Fibroblast of upper back skin (primary cell): ENCODE data around the gene PLA2G2F.

ENCODE experiments used
- DNase-seq: peaks from one replicate; pipeline ENCODE4 v3.0.0-alpha.2; 2013

The PLA2G2F gene

DNA sequence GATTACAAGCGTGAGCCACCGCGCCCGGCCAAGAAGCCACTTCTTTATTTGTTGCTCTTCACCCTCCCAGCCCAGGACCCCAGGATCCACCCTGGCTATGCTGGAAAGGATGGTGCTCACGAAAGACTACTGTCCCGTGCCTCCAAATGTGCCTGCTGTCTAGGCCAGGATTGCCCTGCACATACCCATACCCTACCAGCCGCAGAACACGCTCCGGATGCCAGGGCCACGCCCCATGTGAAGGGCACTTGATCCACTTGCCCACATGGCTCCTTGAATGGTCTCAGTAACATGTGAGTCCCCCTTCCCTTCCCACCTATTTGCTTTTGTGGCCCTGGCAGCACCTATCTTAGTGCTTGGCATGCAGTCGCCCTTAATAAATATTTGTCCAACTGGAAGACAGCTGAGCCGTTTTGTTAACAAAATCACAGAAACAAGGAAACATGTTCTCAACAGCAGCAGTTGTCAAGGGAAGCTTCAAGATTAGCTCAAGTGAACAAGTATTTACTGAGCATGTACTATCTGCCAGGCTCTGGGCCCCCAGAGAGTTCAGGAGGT, 33.0 kb downstream of the PLA2G2F start:
- DNase-seq, result no peak

DNA sequence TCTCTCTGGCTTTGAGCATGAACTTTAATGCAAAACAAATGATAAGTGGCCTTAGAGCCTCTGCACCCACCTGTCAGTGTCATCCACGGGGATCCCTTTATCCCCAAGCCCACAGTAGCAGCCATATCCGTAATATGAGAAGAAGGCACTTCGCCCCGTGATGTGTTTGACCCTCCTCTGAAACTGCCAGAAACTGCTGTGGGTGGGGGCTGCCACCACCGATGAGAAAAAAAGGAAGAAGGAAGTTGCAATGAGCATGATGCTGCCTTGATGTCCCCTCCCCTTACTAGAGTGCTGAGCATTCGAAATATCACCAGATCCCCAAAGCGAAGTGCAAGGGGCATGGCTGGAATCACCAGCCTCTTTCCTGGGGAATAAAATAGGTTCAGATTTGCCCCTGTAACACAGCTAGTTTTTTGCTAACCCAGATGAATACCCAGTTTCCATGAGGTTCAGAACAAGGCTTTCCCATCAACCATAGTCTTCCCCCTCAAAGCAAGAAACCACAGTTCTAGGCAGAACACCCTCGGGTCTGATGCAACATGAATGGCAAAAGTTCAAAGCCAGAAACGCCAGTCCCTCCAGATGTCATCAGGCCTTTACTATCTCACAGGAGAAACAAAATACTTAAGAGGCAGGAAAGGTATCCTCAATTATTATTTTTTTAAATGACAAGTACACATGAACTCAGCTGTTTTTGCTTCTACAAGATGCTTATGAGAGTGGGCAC, 36.0 kb downstream of the PLA2G2F start:
- no peak for DNase-seq

DNA sequence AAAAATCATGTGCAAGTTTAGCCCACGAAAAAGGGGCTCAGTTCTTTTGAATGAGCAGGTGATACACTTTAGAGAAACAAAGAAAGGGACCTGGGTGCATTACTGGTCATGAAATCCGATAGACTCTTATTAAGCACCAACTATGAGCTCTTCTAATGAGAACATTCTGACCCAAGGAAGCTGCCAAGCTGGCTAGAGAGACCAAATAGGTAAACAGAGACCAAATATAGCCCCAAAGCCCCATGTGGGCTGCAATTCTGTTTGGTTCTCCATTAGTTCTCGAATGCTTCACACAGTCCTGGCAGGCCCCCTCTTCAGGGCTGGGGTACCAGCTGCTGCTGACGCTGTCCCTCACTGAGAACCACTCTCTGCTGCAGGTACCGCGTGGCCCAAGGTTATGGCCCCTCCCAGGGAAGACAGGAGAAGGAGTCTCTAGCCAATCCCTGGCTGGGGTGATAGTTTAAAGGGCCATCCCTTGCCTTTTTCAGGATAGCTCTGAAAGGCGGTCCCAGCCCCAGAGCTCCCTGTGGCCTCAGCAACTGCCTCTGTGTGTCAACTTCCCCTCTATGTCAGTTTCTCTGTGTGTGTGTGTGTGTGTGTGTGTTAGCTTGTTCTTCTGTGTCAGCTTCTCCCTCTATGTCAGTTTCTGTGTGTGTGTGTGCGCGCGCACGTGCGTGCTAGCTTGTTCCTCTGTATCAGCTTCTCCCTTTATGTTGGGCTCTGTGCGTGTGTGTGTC, 39.7 kb downstream of the PLA2G2F start:
- DNase-seq, result no peak

DNA sequence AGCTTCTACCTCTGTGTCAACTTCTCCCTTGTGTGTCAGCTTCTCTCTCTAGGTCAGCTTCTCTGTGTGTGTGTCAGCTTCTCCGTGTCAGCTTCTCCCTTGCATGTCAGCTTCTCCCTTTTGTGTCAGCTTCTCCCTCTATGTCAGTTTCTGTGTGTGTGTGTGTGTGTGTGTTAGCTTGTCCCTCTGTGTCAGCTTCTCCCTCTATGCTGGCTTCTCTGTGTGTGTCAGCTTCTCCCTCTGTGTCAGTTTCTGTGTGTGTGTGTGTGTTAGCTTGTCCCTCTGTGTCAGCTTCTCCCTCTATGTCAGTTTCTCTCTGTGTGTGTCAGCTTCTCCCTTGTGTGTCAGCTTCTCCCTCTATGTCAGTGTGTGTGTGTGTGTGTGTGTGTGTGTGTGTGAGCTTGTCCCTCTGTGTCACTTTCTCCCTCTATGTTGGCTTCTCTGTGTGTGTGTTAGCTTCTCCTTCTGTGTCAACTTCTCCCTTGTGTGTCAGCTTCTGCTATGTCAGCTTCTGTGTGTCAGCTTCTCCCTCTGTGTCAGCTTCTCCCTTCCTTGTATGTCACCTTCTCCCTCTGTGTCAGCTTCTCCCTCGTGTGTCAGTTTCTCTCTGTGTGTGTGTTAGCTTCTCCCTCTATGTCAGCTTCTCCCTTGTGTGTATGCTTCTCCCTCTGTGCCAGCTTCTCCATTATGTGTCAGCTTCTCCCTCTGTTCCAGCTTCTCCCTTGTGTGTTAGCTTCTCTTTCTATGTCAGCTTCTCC, 40.4 kb downstream of the PLA2G2F start:
- DNase-seq, result no peak

GRCh38 chr1:20180129-20180843, 41.2 kb downstream of the PLA2G2F start:
- DNase-seq, result no peak

DNA sequence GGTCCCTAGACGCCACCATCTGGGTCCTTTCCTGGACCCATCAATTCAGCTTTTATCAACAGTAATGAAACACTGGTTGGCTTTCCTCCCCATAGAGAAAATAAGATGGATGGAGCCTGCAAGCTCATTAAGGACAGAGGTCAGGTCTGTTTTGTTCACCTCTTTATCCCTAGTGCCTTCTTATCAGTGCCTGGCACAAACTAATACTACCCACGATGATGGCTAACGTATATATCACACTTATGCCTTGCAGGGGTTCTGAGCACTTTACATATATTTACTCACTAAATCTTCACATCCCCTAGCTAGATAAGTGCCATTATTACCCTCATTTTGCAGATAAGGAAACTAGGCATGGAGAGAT, 41.7 kb downstream of the PLA2G2F start:
- no peak for DNase-seq

GRCh38 chr1:20182415-20182814, 43.3 kb downstream of the PLA2G2F start:
- no peak for DNase-seq

GRCh38 chr1:20183035-20183434, 43.9 kb downstream of the PLA2G2F start:
- DNase-seq, result no peak

DNA sequence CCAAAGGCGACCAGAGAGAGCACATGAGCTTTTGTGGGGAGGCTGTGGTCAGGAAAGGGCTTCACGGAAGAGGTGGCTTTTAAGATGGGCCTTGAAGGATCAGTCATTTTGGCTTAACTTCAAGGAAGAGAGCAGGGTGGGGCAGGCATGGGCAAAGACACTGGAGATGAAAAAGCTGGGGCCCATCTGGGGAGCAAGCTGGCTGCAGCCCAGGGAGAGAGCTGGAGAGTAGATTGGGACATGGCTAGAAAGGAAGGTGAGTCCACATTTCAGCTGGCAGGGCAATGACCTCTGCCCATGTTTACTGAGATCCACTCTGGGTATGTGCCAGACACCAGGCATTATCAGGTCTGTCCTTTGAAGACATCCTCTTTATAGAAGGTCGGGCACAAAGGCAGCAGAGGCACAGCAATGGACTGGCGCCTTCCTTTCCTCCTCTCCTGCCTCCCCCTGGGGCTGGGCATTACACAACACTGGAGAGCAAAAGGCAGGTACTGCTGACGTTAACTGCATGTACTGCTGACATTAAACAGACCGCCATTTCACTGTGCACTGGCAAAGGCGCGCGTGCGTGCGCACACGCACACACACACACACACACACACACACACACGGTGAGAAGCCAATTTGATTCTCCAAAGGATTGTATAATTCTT, 44.6 kb downstream of the PLA2G2F start:
- no peak for DNase-seq

- no peak for DNase-seq
These were observed 45.4 kb downstream of the PLA2G2F start for GRCh38 chr1:20184481-20184900.

- DNase-seq, result no peak
These were observed 46.1 kb downstream of the PLA2G2F start for GRCh38 chr1:20184997-20185833.

- DNase-seq, result no peak
These were observed 47.0 kb downstream of the PLA2G2F start, which contains the start of the genes PLA2G2C and UBXN10 for GRCh38 chr1:20185834-20186782. Gene PLA2G2C (minus strand): TSS chr1:20186518. CDS start chr1:20177363, 9,155 bp downstream. Gene UBXN10 (plus strand): TSS chr1:20186096. CDS start chr1:20190562, 4,466 bp downstream.

DNA sequence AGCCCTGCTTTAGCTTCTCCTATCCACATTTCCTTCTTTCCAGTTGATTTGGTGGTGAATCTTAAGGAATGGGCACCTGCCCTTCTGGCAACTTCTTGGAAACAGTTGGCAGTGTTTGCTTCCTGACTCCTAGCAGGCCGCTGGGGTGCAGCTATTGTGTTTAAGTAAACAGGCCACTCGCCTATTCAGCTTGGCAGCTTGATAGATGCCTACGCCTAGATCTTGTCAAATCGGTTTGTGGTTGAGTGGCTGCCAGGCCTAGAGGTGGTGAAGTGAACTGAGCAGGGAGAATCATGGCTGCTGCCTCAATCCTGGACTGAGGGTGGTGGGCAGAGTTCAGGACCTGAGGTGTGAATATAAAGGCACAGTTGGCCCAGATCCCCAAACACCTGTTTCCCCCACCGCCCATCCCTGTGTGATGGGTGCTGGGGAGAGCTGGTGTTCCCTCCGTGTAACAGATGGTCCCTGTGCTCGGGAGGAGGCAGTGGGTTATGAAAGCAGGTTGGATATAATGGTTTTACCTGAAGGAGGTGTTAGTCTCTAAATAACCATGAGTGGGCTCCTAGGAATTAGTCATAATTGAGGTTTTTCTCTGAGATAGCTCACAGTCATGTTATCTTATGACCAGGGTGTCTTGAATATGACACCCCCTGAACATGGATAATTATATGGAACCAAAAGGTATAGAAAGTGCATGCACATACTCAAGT, 48.1 kb downstream of the PLA2G2F start:
- no peak for DNase-seq

- DNase-seq, result no peak
These were observed 48.8 kb downstream of the PLA2G2F start for GRCh38 chr1:20187813-20188454.

DNA sequence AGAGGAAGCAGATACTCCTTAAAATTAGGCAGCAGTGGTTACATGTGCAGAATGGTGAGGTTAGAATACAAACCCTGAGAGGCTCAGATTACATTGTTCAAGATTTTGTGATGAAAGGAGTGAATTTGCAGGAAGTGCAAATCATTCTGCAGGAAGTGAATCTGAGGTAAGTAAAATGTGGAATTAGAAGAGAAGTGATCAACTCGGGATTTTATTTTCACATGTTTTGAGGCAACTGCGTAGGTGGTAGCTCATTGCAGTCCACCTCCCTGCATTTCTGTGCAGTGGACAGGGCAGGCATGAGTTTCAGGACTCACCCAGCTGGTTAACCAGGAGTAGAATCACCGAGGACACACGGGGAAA, 49.3 kb downstream of the PLA2G2F start:
- DNase-seq, result no peak

DNA sequence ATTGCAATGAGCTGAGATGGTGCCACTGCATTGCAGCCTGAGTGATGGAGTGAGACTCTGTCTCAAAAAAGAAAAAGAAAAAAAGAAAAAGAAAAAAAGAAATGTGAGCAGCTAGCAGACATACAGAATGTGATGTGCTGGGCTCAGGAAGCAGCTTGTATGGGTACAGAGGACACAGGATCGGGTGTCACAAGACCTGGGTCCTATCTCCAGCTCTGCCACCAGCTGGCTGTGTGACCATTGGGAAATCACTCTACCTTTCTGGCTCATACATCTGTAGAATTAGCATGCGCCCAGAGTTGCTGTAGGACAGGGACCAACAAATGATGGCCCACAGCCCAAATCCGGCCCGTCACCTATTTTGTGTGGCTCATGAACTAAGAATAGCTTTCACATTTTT, 50.5 kb downstream of the PLA2G2F start:
- no peak for DNase-seq

- no peak for DNase-seq
These were observed 51.4 kb downstream of the PLA2G2F start for GRCh38 chr1:20190256-20191160.
